OCI-LY3 (cell line): ENCODE data around the gene TUBB4B.

Experiments used
- H2AFZ ChIP-seq: fragments of 200-600, 300-600 bp; shearing (Covaris generic); 2 replicates; pipeline ENCODE4 v1.6.0; 2014; ENCODE audit warnings: antibody characterized with exemption, low read depth, low read length
- H3K27ac ChIP-seq: fragments of 200-600, 300-600 bp; sonication (generic); 2 replicates; pipeline ENCODE4 v1.5.1; 2014; ENCODE audit warnings: mild to moderate bottlenecking, low read length, moderate library complexity, mixed read lengths
- H3K27me3 ChIP-seq: fragments of 200-600, 300-600 bp; sonication (generic); 2 replicates; pipeline ENCODE4 v1.6.1; 2014; ENCODE audit warnings: low read depth, low read length, mixed read lengths
- H3K36me3 ChIP-seq: fragments of 200-600, 300-600 bp; sonication (generic); replicated peaks from 2 replicates; pipeline ENCODE3; 2014; ENCODE audit warnings: low read depth, low read length, mixed read lengths
- H3K4me1 ChIP-seq: fragments of 300-600, 200-600 bp; sonication (generic); 2 replicates; pipeline ENCODE4 v1.6.1; 2014; ENCODE audit warnings: low read length, mixed read lengths
- H3K4me2 ChIP-seq: fragments of 200-600, 300-600 bp; sonication (generic); 2 replicates; pipeline ENCODE4 v1.6.1; 2014; ENCODE audit warnings: low read length, mixed read lengths
- H3K4me3 ChIP-seq: fragments of 300-600, 200-600 bp; sonication (generic); 2 replicates; pipeline ENCODE4 v1.5.1; 2014; ENCODE audit warnings: antibody characterized with exemption, mild to moderate bottlenecking, low read length, moderate library complexity
- H3K79me2 ChIP-seq: fragments of 300-600, 200-600 bp; shearing (Covaris generic); 2 replicates; pipeline ENCODE4 v1.6.1; 2014; ENCODE audit warnings: mild to moderate bottlenecking, low read length, mixed read lengths
- H3K9ac ChIP-seq: fragments of 300-600, 200-600 bp; shearing (Covaris generic); 2 replicates; pipeline ENCODE4 v1.6.0; 2014; ENCODE audit warnings: mild to moderate bottlenecking, low read length, moderate library complexity
- H3K9me3 ChIP-seq: fragments of 200-600, 300-600 bp; shearing (Covaris generic); 2 replicates; pipeline ENCODE4 v1.6.1; 2014; ENCODE audit warnings: low read length, mixed read lengths; ENCODE audit not compliant: insufficient read depth
- H4K20me1 ChIP-seq: fragments of 200-600, 300-600 bp; sonication (generic); 2 replicates; pipeline ENCODE4 v1.6.1; 2016; ENCODE audit warnings: low read length, mixed read lengths; ENCODE audit not compliant: insufficient read depth
- CTCF ChIP-seq: fragments of 200-600, 300-600 bp; sonication (generic); IDR thresholded peaks from 2 replicates; pipeline ENCODE4 v1.5.1; 2014; ENCODE audit warnings: antibody characterized with exemption, low read length, low read depth
- EZH2phosphoT487 ChIP-seq: fragments of 200-600 bp; shearing (Covaris generic); IDR thresholded peaks from 2 replicates; pipeline ENCODE4 v1.6.1; 2018; ENCODE audit warnings: antibody characterized with exemption, mixed run types, low read depth

TUBB4B gene

GRCh38 chr9:137251194-137251461, 10.0 kb downstream of the TUBB4B start, which contains the start of gene STPG3:
STPG3 (plus strand) TSS chr9:137251286; CDS start chr9:137251287, 1 bp downstream.
- Histone ChIP-seq H2AFZ (no peak within 1 kb of the TSS), H4K20me1 (0 out of 2 replicates have a peak, but pooled peaks cover 2% of the 10 kb centered on the region), H3K27ac (no peak within 1 kb of the TSS), H3K4me1 (peaks cover 28% of the 10 kb centered on the region), H3K9me3 (no peaks in the 10 kb centered on the region), H3K4me2 (peak within 1 kb of the TSS; percentile 91), H3K79me2 (peaks cover 18% of the 10 kb centered on the region), H3K36me3 (peaks cover under 1% of the 10 kb centered on the region), H3K9ac (no peak within 1 kb of the TSS), H3K4me3 (peak within 1 kb of the TSS; percentile 88), H3K27me3 (no peaks in the 10 kb centered on the region)
- TF ChIP-seq CTCF (no peak), EZH2phosphoT487 (no peak)

- TF ChIP-seq EZH2phosphoT487 (no peak), CTCF (no peak)
- no peak overlapping the region for H2AFZ ChIP-seq
- H3K36me3 ChIP-seq, result peaks cover 6% of the 10 kb centered on the region
- no peak overlapping the region for H3K27ac ChIP-seq
- H3K4me3 ChIP-seq, result peak overlapping the region; percentile 88
- H3K4me1 ChIP-seq, result peaks cover 33% of the 10 kb centered on the region
- 0 out of 2 replicates have a peak, but pooled peaks cover 6% of the 10 kb centered on the region for H4K20me1 ChIP-seq
- no peak overlapping the region for H3K9ac ChIP-seq
- H3K4me2 ChIP-seq, result peak overlapping the region; percentile 91
- no peaks in the 10 kb centered on the region for H3K27me3 ChIP-seq
- peaks cover 23% of the 10 kb centered on the region for H3K79me2 ChIP-seq
- H3K9me3 ChIP-seq, result no peaks in the 10 kb centered on the region
Observed at GRCh38 chr9:137251490-137252268, 10.6 kb downstream of the TUBB4B start.

- H3K36me3 ChIP-seq, result peaks cover 6% of the 10 kb centered on the region
- H3K27ac ChIP-seq, result peak overlapping the region; percentile 58
- H3K4me3 ChIP-seq, result peak overlapping the region; percentile 88
- H3K9ac ChIP-seq, result peak overlapping the region; percentile 93
- H2AFZ ChIP-seq, result no peak overlapping the region
- no peaks in the 10 kb centered on the region for H3K27me3 ChIP-seq
- peaks cover 33% of the 10 kb centered on the region for H3K4me1 ChIP-seq
- peak overlapping the region; percentile 91 for H3K4me2 ChIP-seq
- H4K20me1 ChIP-seq, result 0 out of 2 replicates have a peak, but pooled peaks cover 6% of the 10 kb centered on the region
- TF ChIP-seq CTCF, result no peak
- TF ChIP-seq EZH2phosphoT487, result no peak
- H3K79me2 ChIP-seq, result peaks cover 27% of the 10 kb centered on the region
- no peaks in the 10 kb centered on the region for H3K9me3 ChIP-seq
Observed at GRCh38 chr9:137252555-137253506, 11.7 kb downstream of the TUBB4B start.
